SK-N-SH treated with all-trans-retinoic acid at 6 μM for 48 hours (cell line): Measurements from ENCODE around the gene TGFBI.

Source experiments
- ATAC-seq: fragments of 200-7000 bp; cut with Tn5 transposase; 3 replicates; pipeline ENCODE4 v1.9.1; 2020; ENCODE audit warnings: mild to moderate bottlenecking, moderate library complexity
- ARNTL ChIP-seq: fragments of 450-650 bp; formaldehyde crosslinking; IDR thresholded peaks from 2 replicates; pipeline ENCODE4 v1.5.0; 2020; ENCODE audit warnings: low read depth, mild to moderate bottlenecking, moderate library complexity, borderline replicate concordance
- BACH2 ChIP-seq: fragments of 250-450 bp; sonication (Bioruptor Pico); IDR thresholded peaks from 2 replicates; pipeline ENCODE4 v1.9.0; 2021; ENCODE audit warnings: mild to moderate bottlenecking, borderline replicate concordance
- CSDC2 ChIP-seq: fragments of 250-450 bp; sonication (Bioruptor Pico); IDR thresholded peaks from 2 replicates; pipeline ENCODE4 v1.5.0; 2020; ENCODE audit warnings: mild to moderate bottlenecking, moderate library complexity
- CSRNP3 ChIP-seq: fragments of 250-450 bp; sonication (Bioruptor Pico); IDR thresholded peaks from 2 replicates; pipeline ENCODE4 v1.5.1; 2021; ENCODE audit warnings: mild to moderate bottlenecking, moderate library complexity
- ESRRG ChIP-seq: fragments of 250-450 bp; sonication (Bioruptor Pico); IDR thresholded peaks from 2 replicates; pipeline ENCODE4 v1.6.1; 2021; ENCODE audit warnings: mild to moderate bottlenecking
- GLIS3 ChIP-seq: fragments of 250-450 bp; sonication (Bioruptor Pico); IDR thresholded peaks from 2 replicates; pipeline ENCODE4 v1.5.0; 2020; ENCODE audit warnings: mild to moderate bottlenecking, moderate library complexity
- ISL1 ChIP-seq: fragments of 250-450 bp; sonication (Bioruptor Pico); IDR thresholded peaks from 2 replicates; pipeline ENCODE4 v2.1.2; 2022; ENCODE audit warnings: mild to moderate bottlenecking, moderate library complexity
- OSR1 ChIP-seq: fragments of 250-450 bp; sonication (Bioruptor Pico); IDR thresholded peaks from 2 replicates; pipeline ENCODE4 v1.8.0; 2022; ENCODE audit warnings: moderate library complexity, mild to moderate bottlenecking, inconsistent platforms
- PPARA ChIP-seq: fragments of 250-450 bp; sonication (Bioruptor Pico); IDR thresholded peaks from 2 replicates; pipeline ENCODE4 v1.5.0; 2020; ENCODE audit warnings: mild to moderate bottlenecking, borderline replicate concordance
- RARB ChIP-seq: fragments of 250-450 bp; sonication (Bioruptor Pico); IDR thresholded peaks from 2 replicates; pipeline ENCODE4 v1.8.0; 2021; ENCODE audit warnings: mild to moderate bottlenecking, moderate library complexity
- SNAI2 ChIP-seq: fragments of 250-450 bp; sonication (Bioruptor Pico); IDR thresholded peaks from 2 replicates; pipeline ENCODE4 v1.5.0; 2020; ENCODE audit warnings: mild to moderate bottlenecking, moderate library complexity
- TCF4 ChIP-seq: fragments of 250-450 bp; sonication (Bioruptor Pico); IDR thresholded peaks from 2 replicates; pipeline ENCODE4 v1.8.0; 2021; ENCODE audit warnings: mild to moderate bottlenecking, moderate library complexity, borderline replicate concordance
- TOX ChIP-seq: fragments of 250-450 bp; sonication (Bioruptor Pico); IDR thresholded peaks from 2 replicates; pipeline ENCODE4 v1.8.0; 2021; ENCODE audit warnings: mild to moderate bottlenecking, moderate library complexity, borderline replicate concordance
- ZC3H10 ChIP-seq: fragments of 250-450 bp; sonication (Bioruptor Pico); IDR thresholded peaks from 2 replicates; pipeline ENCODE4 v1.5.1; 2021; ENCODE audit warnings: mild to moderate bottlenecking, moderate library complexity
- ZFP3 ChIP-seq: fragments of 250-450 bp; sonication (Bioruptor Pico); IDR thresholded peaks from 2 replicates; pipeline ENCODE4 v1.5.0; 2020; ENCODE audit warnings: mild to moderate bottlenecking, moderate library complexity
- ZFP30 ChIP-seq: fragments of 450-650 bp; formaldehyde crosslinking; IDR thresholded peaks from 2 replicates; pipeline ENCODE4 v1.5.0; 2022; ENCODE audit warnings: mild to moderate bottlenecking, moderate library complexity
- ZNF565 ChIP-seq: fragments of 450-650 bp; formaldehyde crosslinking; conservative IDR thresholded peaks from 2 replicates; pipeline ENCODE4 v1.5.0; 2020; ENCODE audit warnings: low read depth, mild to moderate bottlenecking, moderate library complexity
- ZNF70 ChIP-seq: fragments of 450-650 bp; formaldehyde crosslinking; IDR thresholded peaks from 2 replicates; pipeline ENCODE4 v1.5.0; 2020; ENCODE audit warnings: mild to moderate bottlenecking, moderate library complexity
- ZNF8 ChIP-seq: fragments of 450-650 bp; formaldehyde crosslinking; IDR thresholded peaks from 2 replicates; pipeline ENCODE4 v1.5.0; 2020; ENCODE audit warnings: mild to moderate bottlenecking, moderate library complexity
- TF ChIP-seq, protein P1 (sequence below): fragments of 250-450 bp; sonication (Bioruptor Pico); IDR thresholded peaks from 2 replicates; pipeline ENCODE4 v1.5.1; 2020; ENCODE audit warnings: low read depth, mild to moderate bottlenecking, moderate library complexity
- TF ChIP-seq, protein P2 (sequence below): fragments of 250-450 bp; sonication (Bioruptor Pico); IDR thresholded peaks from 2 replicates; pipeline ENCODE4 v1.5.0; 2020; ENCODE audit warnings: mild to moderate bottlenecking, moderate library complexity
- TF ChIP-seq, protein P3 (sequence below): fragments of 250-450 bp; sonication (Bioruptor Pico); IDR thresholded peaks from 2 replicates; pipeline ENCODE4 v1.8.0; 2021; ENCODE audit warnings: low read depth, mild to moderate bottlenecking, moderate library complexity, borderline replicate concordance
- TF ChIP-seq, protein P4 (sequence below): fragments of 250-450 bp; sonication (Bioruptor Pico); IDR thresholded peaks from 2 replicates; pipeline ENCODE4 v1.8.0; 2020; ENCODE audit warnings: mild to moderate bottlenecking, moderate library complexity, borderline replicate concordance

Gene TGFBI

GRCh38 chr5:136030956-136031611 lies 2.3 kb downstream of the TGFBI start:
- TF ChIP-seq OSR1 (CRISPR knock-in tag), result no peak
- TF ChIP-seq ZNF70, result 0 out of 2 replicates have a peak, but pooled peaks have one; percentile 43
- no peak for TF ChIP-seq ESRRG (CRISPR knock-in tag)
- TF ChIP-seq, protein P1, sequence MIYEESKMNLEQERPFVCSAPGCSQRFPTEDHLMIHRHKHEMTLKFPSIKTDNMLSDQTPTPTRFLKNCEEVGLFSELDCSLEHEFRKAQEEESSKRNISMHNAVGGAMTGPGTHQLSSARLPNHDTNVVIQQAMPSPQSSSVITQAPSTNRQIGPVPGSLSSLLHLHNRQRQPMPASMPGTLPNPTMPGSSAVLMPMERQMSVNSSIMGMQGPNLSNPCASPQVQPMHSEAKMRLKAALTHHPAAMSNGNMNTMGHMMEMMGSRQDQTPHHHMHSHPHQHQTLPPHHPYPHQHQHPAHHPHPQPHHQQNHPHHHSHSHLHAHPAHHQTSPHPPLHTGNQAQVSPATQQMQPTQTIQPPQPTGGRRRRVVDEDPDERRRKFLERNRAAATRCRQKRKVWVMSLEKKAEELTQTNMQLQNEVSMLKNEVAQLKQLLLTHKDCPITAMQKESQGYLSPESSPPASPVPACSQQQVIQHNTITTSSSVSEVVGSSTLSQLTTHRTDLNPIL, result no peak
- peak; percentile 27; the same call in 1 of the 2 replicates for TF ChIP-seq ZNF8
- TF ChIP-seq ZFP3 (CRISPR knock-in tag), result no peak
- no peak for TF ChIP-seq RARB (CRISPR knock-in tag)
- peak; percentile 95; the same call in 1 of the 2 replicates for TF ChIP-seq TCF4 (CRISPR knock-in tag)
- no peak for TF ChIP-seq BACH2
- peak; percentile 57; the same call in 1 of the 2 replicates for TF ChIP-seq PPARA (CRISPR knock-in tag)
- no peak for TF ChIP-seq ZFP30 (CRISPR knock-in tag)
- TF ChIP-seq, protein P2, sequence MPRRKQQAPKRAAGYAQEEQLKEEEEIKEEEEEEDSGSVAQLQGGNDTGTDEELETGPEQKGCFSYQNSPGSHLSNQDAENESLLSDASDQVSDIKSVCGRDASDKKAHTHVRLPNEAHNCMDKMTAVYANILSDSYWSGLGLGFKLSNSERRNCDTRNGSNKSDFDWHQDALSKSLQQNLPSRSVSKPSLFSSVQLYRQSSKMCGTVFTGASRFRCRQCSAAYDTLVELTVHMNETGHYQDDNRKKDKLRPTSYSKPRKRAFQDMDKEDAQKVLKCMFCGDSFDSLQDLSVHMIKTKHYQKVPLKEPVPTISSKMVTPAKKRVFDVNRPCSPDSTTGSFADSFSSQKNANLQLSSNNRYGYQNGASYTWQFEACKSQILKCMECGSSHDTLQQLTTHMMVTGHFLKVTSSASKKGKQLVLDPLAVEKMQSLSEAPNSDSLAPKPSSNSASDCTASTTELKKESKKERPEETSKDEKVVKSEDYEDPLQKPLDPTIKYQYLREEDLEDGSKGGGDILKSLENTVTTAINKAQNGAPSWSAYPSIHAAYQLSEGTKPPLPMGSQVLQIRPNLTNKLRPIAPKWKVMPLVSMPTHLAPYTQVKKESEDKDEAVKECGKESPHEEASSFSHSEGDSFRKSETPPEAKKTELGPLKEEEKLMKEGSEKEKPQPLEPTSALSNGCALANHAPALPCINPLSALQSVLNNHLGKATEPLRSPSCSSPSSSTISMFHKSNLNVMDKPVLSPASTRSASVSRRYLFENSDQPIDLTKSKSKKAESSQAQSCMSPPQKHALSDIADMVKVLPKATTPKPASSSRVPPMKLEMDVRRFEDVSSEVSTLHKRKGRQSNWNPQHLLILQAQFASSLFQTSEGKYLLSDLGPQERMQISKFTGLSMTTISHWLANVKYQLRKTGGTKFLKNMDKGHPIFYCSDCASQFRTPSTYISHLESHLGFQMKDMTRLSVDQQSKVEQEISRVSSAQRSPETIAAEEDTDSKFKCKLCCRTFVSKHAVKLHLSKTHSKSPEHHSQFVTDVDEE (CRISPR knock-in tag), result peak; percentile 53; the same call in 1 of the 2 replicates
- no peak for TF ChIP-seq ISL1 (CRISPR knock-in tag)
- no peak for TF ChIP-seq CSDC2 (CRISPR knock-in tag)
- TF ChIP-seq GLIS3 (CRISPR knock-in tag), result no peak
- TF ChIP-seq ZC3H10 (CRISPR knock-in tag), result no peak
- no peak for TF ChIP-seq ARNTL (CRISPR knock-in tag)
- TF ChIP-seq SNAI2 (CRISPR knock-in tag), result no peak
- TF ChIP-seq ZNF565 (CRISPR knock-in tag), result no peak
- TF ChIP-seq, protein P3, sequence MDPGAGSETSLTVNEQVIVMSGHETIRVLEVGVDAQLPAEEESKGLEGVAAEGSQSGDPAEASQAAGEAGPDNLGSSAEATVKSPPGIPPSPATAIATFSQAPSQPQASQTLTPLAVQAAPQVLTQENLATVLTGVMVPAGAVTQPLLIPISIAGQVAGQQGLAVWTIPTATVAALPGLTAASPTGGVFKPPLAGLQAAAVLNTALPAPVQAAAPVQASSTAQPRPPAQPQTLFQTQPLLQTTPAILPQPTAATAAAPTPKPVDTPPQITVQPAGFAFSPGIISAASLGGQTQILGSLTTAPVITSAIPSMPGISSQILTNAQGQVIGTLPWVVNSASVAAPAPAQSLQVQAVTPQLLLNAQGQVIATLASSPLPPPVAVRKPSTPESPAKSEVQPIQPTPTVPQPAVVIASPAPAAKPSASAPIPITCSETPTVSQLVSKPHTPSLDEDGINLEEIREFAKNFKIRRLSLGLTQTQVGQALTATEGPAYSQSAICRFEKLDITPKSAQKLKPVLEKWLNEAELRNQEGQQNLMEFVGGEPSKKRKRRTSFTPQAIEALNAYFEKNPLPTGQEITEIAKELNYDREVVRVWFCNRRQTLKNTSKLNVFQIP (CRISPR knock-in tag), result no peak
- TF ChIP-seq TOX (CRISPR knock-in tag), result no peak
- no peak for TF ChIP-seq CSRNP3 (CRISPR knock-in tag)
- TF ChIP-seq, protein P4, sequence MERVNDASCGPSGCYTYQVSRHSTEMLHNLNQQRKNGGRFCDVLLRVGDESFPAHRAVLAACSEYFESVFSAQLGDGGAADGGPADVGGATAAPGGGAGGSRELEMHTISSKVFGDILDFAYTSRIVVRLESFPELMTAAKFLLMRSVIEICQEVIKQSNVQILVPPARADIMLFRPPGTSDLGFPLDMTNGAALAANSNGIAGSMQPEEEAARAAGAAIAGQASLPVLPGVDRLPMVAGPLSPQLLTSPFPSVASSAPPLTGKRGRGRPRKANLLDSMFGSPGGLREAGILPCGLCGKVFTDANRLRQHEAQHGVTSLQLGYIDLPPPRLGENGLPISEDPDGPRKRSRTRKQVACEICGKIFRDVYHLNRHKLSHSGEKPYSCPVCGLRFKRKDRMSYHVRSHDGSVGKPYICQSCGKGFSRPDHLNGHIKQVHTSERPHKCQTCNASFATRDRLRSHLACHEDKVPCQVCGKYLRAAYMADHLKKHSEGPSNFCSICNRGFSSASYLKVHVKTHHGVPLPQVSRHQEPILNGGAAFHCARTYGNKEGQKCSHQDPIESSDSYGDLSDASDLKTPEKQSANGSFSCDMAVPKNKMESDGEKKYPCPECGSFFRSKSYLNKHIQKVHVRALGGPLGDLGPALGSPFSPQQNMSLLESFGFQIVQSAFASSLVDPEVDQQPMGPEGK, result no peak
- TF ChIP-seq, all 23 proteins: peak for 5
- 0 out of 3 replicates have a peak, but pooled peaks have one; percentile 2 for ATAC-seq

- no peak for ATAC-seq
- TF ChIP-seq CSDC2 (CRISPR knock-in tag), result no peak
- no peak for TF ChIP-seq SNAI2 (CRISPR knock-in tag)
- TF ChIP-seq OSR1 (CRISPR knock-in tag), result no peak
- TF ChIP-seq ZNF70, result no peak
- TF ChIP-seq, protein P3 (CRISPR knock-in tag), result no peak
- TF ChIP-seq BACH2, result no peak
- no peak for TF ChIP-seq TCF4 (CRISPR knock-in tag)
- TF ChIP-seq, protein P1, result no peak
- TF ChIP-seq ESRRG (CRISPR knock-in tag), result no peak
- TF ChIP-seq, protein P4, result no peak
- no peak for TF ChIP-seq TOX (CRISPR knock-in tag)
- no peak for TF ChIP-seq ISL1 (CRISPR knock-in tag)
Observed at GRCh38 chr5:136031711-136032110, 2.9 kb downstream of the TGFBI start.
